HG03439 (cell line): ENCODE results near the gene CACNA1C.
"Not testable (repeated sequence)": the region's sequence is repeated elsewhere in the genome, so short reads cannot be mapped to it uniquely, and the experiment has no call there.

ENCODE experiments used
- ATAC-seq: cut with Tn5 transposase; IDR thresholded peaks from one replicate; pipeline ENCODE4 v1.9.1; 2021; ENCODE audit warnings: mild to moderate bottlenecking, moderate library complexity; ENCODE audit not compliant: unreplicated experiment

CACNA1C gene

GRCh38 chr12:2488596-2488995 is 435.8 kb downstream of the CACNA1C start:
- no peak for ATAC-seq

GRCh38 chr12:2489275-2489674 is 436.5 kb downstream of the CACNA1C start:
- no peak for ATAC-seq

GRCh38 chr12:2490831-2491230 is 438.0 kb downstream of the CACNA1C start:
- no peak for ATAC-seq

- ATAC-seq: not testable (repeated sequence)
These were observed 438.6 kb downstream of the CACNA1C start for GRCh38 chr12:2491349-2491748.

- ATAC-seq: no peak
These were observed 439.4 kb downstream of the CACNA1C start for GRCh38 chr12:2492236-2492635.

GRCh38 chr12:2493086-2493485 is 440.3 kb downstream of the CACNA1C start:
- no peak for ATAC-seq

GRCh38 chr12:2494486-2495192 is 441.9 kb downstream of the CACNA1C start:
- no peak for ATAC-seq

GRCh38 chr12:2495417-2496112 is 442.8 kb downstream of the CACNA1C start:
- no peak for ATAC-seq

GRCh38 chr12:2498964-2499500 is 446.2 kb downstream of the CACNA1C start:
- no peak for ATAC-seq

- no peak for ATAC-seq
These were observed 448.8 kb downstream of the CACNA1C start for GRCh38 chr12:2501464-2502191.

GRCh38 chr12:2503036-2503435 is 450.2 kb downstream of the CACNA1C start:
- ATAC-seq: no peak

- no peak for ATAC-seq
These were observed 451.0 kb downstream of the CACNA1C start for GRCh38 chr12:2503762-2504161.

GRCh38 chr12:2504577-2504976 is 451.8 kb downstream of the CACNA1C start:
- no peak for ATAC-seq

- ATAC-seq: no peak
These were observed 455.0 kb downstream of the CACNA1C start for GRCh38 chr12:2507814-2508213.

GRCh38 chr12:2509137-2509536 is 456.4 kb downstream of the CACNA1C start:
- no peak for ATAC-seq

GRCh38 chr12:2510045-2510444 is 457.3 kb downstream of the CACNA1C start:
- ATAC-seq: no peak

- no peak for ATAC-seq
These were observed 460.6 kb downstream of the CACNA1C start for GRCh38 chr12:2513141-2514037.

- no peak for ATAC-seq
These were observed 461.2 kb downstream of the CACNA1C start for GRCh38 chr12:2514038-2514340.

GRCh38 chr12:2520722-2521246 is 468.0 kb downstream of the CACNA1C start:
- ATAC-seq: no peak

GRCh38 chr12:2523317-2523716 is 470.5 kb downstream of the CACNA1C start:
- no peak for ATAC-seq
